Right atrium auricular region (tissue), 2 donors: ENCODE measurements around the gene UVRAG. TPM values are rescaled to one million over a fixed set of nuclear protein-coding genes. Genes with fewer than 3 reads are reported as not detected.

Source experiments
- DNase-seq: peaks from one replicate; pipeline ENCODE4 v3.0.0-alpha.2; 2019; ENCODE audit warnings: low spot score
- H3K27ac ChIP-seq, 2 donors: fragments of 200-600 bp; sonication (generic); 1 replicate in 1 of 2; 2 replicates in 1 of 2; pipeline ENCODE4 v1.5.1; 2016 to 2019
- H3K27me3 ChIP-seq, 2 donors: fragments of 200-600 bp; sonication (generic); one replicate each; pipeline versions ENCODE4 v1.5.1 to v1.6.0; 2017 to 2019
- H3K36me3 ChIP-seq: fragments of 200-600 bp; sonication (generic); one replicate; pipeline ENCODE4 v1.5.1; 2016
- H3K4me1 ChIP-seq, 2 donors: fragments of 200-600 bp; sonication (generic); one replicate each; pipeline versions ENCODE4 v1.5.1 to v1.6.0; 2017 to 2019
- H3K4me3 ChIP-seq, 2 donors: fragments of 200-600 bp; sonication (generic); 1 replicate in 1 of 2; 2 replicates in 1 of 2; pipeline ENCODE4 v1.5.1; 2017 to 2019; ENCODE audit warnings: mild to moderate bottlenecking in 1 of 2, moderate library complexity in 1 of 2
- H3K9me3 ChIP-seq, 2 donors: fragments of 200-600 bp; sonication (generic); one replicate each; pipeline ENCODE4 v1.5.1; 2019
- CTCF ChIP-seq, 2 donors: fragments of 200-600 bp; sonication (generic); IDR thresholded peaks; one replicate each; pipeline ENCODE4 v1.5.1; 2019; ENCODE audit warnings: antibody characterized with exemption in 2 of 2
- total RNA-seq, 2 donors: library from RNA; depleted of rRNA; stranded (reverse); fragments of >200 nt; gene quantifications; one replicate each; pipeline ENCODE4 v1.1.0, GENCODE V29; 2016

UVRAG gene
- total RNA-seq, 2 donors from 2014 or later: 13.2 to 13.9 TPM

- Histone ChIP-seq H3K27me3 (no peaks in the 10 kb centered on the region), H3K9me3 (no peaks in the 10 kb centered on the region), H3K4me3 (no peak overlapping the region), H3K27ac (no peak overlapping the region), H3K36me3 (peaks cover 19% of the 10 kb centered on the region), H3K4me1 (no peaks in the 10 kb centered on the region)
- no peak for TF ChIP-seq CTCF (IDR thresholded peaks at IDR 0.05)
- no peak for DNase-seq
These were observed 249.2 kb downstream of the UVRAG start for GRCh38 chr11:76064192-76064591.

DNA sequence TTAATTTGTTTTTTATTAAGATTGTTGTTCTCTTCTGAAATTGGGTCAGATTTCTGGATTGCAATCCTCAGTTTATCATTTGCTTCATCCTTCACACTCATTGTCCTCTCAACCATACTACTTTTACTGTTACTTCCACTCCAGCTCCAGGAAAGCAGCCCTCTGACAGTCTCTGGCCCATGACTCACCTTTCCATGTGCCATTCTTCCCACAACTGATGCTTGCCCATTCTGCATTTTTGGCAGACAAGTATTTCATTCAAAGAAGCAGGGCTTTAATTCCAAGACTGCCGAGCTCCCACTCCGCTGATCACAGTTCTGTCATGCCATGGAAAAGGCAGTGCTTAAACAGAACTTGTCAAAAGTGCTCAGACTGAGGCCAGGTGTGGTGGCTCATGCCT is 252.1 kb downstream of the UVRAG start:
- no peak overlapping the region for H3K4me3 ChIP-seq
- H3K27ac ChIP-seq: no peak overlapping the region
- no peaks in the 10 kb centered on the region for H3K4me1 ChIP-seq
- H3K9me3 ChIP-seq: no peaks in the 10 kb centered on the region
- peaks cover 19% of the 10 kb centered on the region for H3K36me3 ChIP-seq
- no peak for DNase-seq
- no peak for TF ChIP-seq CTCF (IDR thresholded peaks at IDR 0.05)
- H3K27me3 ChIP-seq: no peaks in the 10 kb centered on the region

DNA sequence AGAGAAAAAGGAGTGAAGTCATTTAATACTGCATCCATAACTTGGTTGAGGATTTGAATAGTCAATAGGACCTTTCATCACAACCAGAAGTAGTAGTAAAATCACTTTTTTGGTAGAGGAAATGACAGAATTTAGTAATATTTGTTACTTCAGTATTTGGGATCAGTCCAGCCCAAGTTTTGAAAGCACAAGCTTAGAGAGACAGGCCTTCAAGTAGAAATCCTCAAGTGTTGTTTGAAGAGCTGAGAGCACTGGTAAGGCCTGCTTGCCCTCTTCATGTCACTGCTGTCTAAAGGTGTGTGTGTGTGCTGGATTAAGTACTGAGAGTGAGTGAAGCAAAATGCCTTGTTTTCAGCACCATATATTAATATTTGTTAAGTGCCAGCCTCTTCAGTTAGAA is 254.0 kb downstream of the UVRAG start:
- Histone ChIP-seq H3K4me1 (peaks cover 0 to 8% of the 10 kb centered on the region in 2 donors), H3K9me3 (no peaks in the 10 kb centered on the region), H3K4me3 (no peak overlapping the region), H3K27me3 (no peaks in the 10 kb centered on the region), H3K27ac (no peak overlapping the region), H3K36me3 (peaks cover 19% of the 10 kb centered on the region)
- DNase-seq: no peak
- no peak for TF ChIP-seq CTCF (IDR thresholded peaks at IDR 0.05)

GRCh38 chr11:76071090-76071489 is 256.1 kb downstream of the UVRAG start:
- TF ChIP-seq CTCF (IDR thresholded peaks at IDR 0.05): no peak

GRCh38 chr11:76073724-76074123 is 258.7 kb downstream of the UVRAG start:
- H3K4me1 ChIP-seq: peaks cover 0 to 28% of the 10 kb centered on the region in 2 donors
- no peak overlapping the region for H3K4me3 ChIP-seq
- no peak for TF ChIP-seq CTCF (IDR thresholded peaks at IDR 0.05)
- H3K9me3 ChIP-seq: no peaks in the 10 kb centered on the region
- H3K27me3 ChIP-seq: no peaks in the 10 kb centered on the region
- H3K27ac ChIP-seq: peak overlapping the region; percentile 16 to 35
- DNase-seq: no peak
- H3K36me3 ChIP-seq: no peaks in the 10 kb centered on the region

More at GRCh38 chr11:76071090-76071489, 256.1 kb downstream of the UVRAG start:
- Histone ChIP-seq H3K4me3 (no peak overlapping the region), H3K9me3 (no peaks in the 10 kb centered on the region), H3K27ac (no peak overlapping the region), H3K36me3 (peaks cover 18% of the 10 kb centered on the region), H3K27me3 (no peaks in the 10 kb centered on the region), H3K4me1 (peaks cover 0 to 23% of the 10 kb centered on the region in 2 donors)
- no peak for DNase-seq
